GM12873 (cell line): ENCODE results near the gene FUT8.

Source experiments
- TF ChIP-seq, protein P1 (sequence below): IDR thresholded peaks from 2 replicates; pipeline ENCODE4 v1.5.1; 2012; ENCODE audit warnings: low read depth, mild to moderate bottlenecking, moderate library complexity, low read length, control low read depth; ENCODE audit not compliant: insufficient read depth; ENCODE audit errors: missing control alignments

FUT8 gene

DNA sequence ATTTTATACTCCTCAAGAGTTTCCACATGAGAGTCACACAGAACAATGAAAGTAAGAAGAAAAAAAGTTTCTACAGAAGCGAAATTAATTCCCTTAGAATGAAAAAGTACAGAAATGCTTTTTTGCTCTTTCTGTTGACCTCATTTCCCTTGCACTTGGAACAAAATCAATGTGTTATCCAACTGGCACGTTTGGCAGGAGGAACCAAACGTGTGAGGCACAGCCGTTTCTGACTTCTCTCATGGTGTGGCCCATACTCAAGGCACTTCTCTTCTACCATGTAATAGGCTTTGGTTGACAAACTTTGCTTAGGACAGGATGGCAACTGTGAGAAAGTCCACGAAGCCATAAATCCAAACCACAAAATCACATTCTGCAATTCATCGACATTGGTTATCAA, 297.0 kb downstream of the FUT8 start:
- TF ChIP-seq, protein P1, sequence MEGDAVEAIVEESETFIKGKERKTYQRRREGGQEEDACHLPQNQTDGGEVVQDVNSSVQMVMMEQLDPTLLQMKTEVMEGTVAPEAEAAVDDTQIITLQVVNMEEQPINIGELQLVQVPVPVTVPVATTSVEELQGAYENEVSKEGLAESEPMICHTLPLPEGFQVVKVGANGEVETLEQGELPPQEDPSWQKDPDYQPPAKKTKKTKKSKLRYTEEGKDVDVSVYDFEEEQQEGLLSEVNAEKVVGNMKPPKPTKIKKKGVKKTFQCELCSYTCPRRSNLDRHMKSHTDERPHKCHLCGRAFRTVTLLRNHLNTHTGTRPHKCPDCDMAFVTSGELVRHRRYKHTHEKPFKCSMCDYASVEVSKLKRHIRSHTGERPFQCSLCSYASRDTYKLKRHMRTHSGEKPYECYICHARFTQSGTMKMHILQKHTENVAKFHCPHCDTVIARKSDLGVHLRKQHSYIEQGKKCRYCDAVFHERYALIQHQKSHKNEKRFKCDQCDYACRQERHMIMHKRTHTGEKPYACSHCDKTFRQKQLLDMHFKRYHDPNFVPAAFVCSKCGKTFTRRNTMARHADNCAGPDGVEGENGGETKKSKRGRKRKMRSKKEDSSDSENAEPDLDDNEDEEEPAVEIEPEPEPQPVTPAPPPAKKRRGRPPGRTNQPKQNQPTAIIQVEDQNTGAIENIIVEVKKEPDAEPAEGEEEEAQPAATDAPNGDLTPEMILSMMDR, result no peak

DNA sequence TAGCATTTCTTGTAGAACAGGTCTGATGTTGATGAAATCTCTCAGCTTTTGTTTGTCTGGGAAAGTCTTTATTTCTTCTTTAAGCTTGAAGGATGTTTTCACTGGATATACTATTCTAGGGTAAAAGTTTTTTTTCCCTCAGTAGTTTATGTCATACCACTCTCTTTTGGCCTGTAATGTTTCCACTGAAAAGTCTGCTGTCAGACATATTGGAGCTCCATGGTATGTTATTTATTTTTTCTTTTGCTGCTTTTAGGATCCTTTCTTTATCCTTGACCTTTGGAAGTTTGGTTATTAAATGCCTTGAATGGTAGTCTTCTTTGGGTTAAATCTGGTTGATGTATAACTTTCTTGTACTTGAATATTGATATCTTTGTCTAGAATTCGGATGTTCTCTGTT, 306.1 kb downstream of the FUT8 start:
- TF ChIP-seq, protein P1, result no peak

DNA sequence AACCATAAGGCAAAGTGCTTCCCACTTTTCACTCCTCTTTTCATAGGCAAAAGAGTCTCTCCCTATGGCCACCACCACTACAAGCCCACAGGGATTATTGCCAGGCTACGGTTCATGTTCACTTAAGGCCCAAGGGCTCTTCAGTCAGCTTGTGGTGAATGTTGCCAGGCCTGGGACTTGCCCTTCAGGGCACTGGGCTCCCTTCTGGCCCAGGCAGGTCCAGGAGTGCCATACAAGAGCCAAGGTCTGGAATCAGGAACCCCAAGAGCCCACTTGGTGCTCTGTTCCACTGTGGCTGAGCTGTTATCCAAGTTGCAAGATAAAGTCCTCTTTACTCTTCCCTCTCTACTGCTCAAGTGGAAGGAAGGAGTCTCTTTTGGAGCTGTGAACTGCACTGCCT, 307.6 kb downstream of the FUT8 start:
- TF ChIP-seq, protein P1, result no peak

DNA sequence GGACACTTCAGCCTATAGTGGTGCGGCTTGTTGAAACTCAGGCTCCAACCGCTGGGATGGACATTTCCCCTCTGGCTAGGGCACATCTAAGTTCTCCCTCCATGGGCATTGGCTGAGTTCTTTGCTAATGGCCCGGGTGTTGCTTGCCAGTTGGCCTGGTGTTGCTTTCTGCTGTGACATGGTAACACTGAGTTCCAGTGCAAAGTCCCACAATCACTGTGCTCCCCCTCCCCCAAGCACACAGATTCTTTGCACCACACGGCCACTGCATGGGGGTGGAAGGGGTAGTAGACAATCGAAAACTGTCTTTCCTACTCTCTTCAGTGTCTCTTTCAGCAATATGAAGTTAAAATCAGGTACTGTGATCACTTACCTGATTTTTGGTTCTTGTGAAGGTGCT, 308.2 kb downstream of the FUT8 start:
- TF ChIP-seq, protein P1, result no peak

DNA sequence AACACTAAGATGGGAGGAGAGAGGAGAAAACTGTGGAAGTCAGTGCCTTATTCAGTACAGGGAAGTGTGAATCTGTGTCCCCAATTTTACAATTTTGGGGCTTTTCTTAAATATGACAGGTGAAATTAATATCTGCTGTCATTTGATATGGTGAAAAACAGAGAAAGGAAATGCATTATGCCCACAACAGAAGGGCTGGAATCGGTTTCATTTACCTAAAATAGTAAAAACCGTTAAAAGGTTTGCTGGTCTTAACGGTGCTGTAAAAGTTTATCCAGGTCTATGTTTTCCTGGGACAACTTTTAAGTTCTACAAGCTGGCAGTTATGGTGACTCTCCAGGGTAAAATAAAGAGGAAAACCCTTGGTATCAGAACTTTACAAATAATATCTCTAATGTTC, 310.8 kb downstream of the FUT8 start:
- TF ChIP-seq, protein P1, result no peak

DNA sequence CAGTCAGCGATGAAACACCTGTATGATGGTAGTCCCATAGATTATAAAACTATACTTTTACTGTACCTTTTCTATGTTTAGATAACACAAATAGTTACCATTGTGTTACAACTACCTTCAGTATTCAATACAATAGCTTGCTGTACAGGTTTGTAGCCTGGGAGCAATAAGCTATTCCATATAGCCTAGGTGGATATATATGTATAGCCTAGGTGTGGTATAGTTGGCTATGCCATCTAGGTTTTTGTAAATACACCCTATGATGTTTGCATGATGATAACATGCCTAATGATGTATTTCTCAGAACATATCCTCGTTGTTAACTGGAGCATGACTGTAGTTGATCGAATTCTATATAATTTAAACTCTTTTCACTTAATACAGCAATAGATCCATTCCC, 316.1 kb downstream of the FUT8 start:
- TF ChIP-seq, protein P1, result no peak

DNA sequence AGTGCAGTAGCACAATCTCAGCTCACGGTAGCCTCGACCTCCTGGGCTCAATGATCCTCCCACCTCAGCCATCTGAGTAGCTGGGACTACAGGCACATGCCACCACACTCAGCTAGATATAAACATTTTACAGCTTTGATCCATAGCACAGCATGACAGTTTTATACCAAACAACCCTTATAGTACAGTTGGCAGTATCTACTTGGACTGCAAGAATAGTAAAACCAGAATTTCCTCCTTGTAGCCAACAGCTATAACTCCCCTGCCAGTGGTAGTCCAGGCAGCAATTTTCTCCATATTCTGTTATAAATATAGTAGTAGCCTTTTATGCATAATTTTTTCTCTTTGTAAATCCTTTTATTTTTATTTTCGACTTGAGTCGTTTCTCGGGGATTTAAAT, 317.0 kb downstream of the FUT8 start:
- TF ChIP-seq, protein P1, result no peak
